ENCODE data around the gene SGSM1.

Gene SGSM1

GRCh38 chr22:24948356-24949202 is 142.6 kb downstream of the SGSM1 start:
- no peak for DNase-seq (ENCODE audit: low read depth, low spot score)

GRCh38 chr22:24950272-24950902 is 144.4 kb downstream of the SGSM1 start:
- DNase-seq (ENCODE audit: low read depth, low spot score), result peak; percentile 89

GRCh38 chr22:24951942-24952836 is 146.2 kb downstream of the SGSM1 start, which contains the start of gene KIAA1671:
TSS of gene KIAA1671 (plus strand) at chr22:24952716. CDS start at chr22:25028000, 75,284 bp downstream.
- no peak for DNase-seq (ENCODE audit: low read depth, low spot score)

GRCh38 chr22:24952837-24953383 is 146.9 kb downstream of the SGSM1 start:
- DNase-seq (ENCODE audit: low read depth, low spot score), result no peak

GRCh38 chr22:24953384-24954113 is 147.5 kb downstream of the SGSM1 start:
- no peak for DNase-seq (ENCODE audit: low read depth, low spot score)

- DNase-seq (ENCODE audit: low read depth, low spot score), result no peak
Observed at GRCh38 chr22:24954114-24954463, 148.1 kb downstream of the SGSM1 start.

- no peak for DNase-seq (ENCODE audit: low read depth, low spot score)
Observed at GRCh38 chr22:24954856-24955255, 148.8 kb downstream of the SGSM1 start.

GRCh38 chr22:24957043-24957442 is 151.0 kb downstream of the SGSM1 start:
- no peak for DNase-seq (ENCODE audit: low read depth, low spot score)

GRCh38 chr22:24961217-24961844 is 155.3 kb downstream of the SGSM1 start:
- DNase-seq (ENCODE audit: low read depth, low spot score), result no peak

- no peak for DNase-seq (ENCODE audit: low read depth, low spot score)
Observed at GRCh38 chr22:24962094-24962493, 156.1 kb downstream of the SGSM1 start.

GRCh38 chr22:24962835-24963234 is 156.8 kb downstream of the SGSM1 start:
- no peak for DNase-seq (ENCODE audit: low read depth, low spot score)

- DNase-seq (ENCODE audit: low read depth, low spot score), result no peak
Observed at GRCh38 chr22:24964441-24964840, 158.4 kb downstream of the SGSM1 start.

GRCh38 chr22:24965822-24966626 is 160.0 kb downstream of the SGSM1 start:
- no peak for DNase-seq (ENCODE audit: low read depth, low spot score)

GRCh38 chr22:24968066-24968561 is 162.1 kb downstream of the SGSM1 start:
- no peak for DNase-seq (ENCODE audit: low read depth, low spot score)

GRCh38 chr22:24969560-24970301 is 163.7 kb downstream of the SGSM1 start:
- no peak for DNase-seq (ENCODE audit: low read depth, low spot score)

GRCh38 chr22:24972369-24972768 is 166.4 kb downstream of the SGSM1 start:
- DNase-seq (ENCODE audit: low read depth, low spot score), result no peak

GRCh38 chr22:24973872-24974271 is 167.9 kb downstream of the SGSM1 start:
- DNase-seq (ENCODE audit: low read depth, low spot score), result no peak

GRCh38 chr22:24975125-24975640 is 169.2 kb downstream of the SGSM1 start:
- no peak for DNase-seq (ENCODE audit: low read depth, low spot score)
